Breast epithelium (tissue), 4 donors: ENCODE results near the gene TTC39A. TPM values are rescaled to one million over a fixed set of nuclear protein-coding genes. Genes with fewer than 3 reads are reported as not detected.

Source experiments
- DNase-seq, 2 donors: peaks; one replicate each; pipeline ENCODE4 v3.0.0-alpha.2; 2019; ENCODE audit warnings: low spot score in 2 of 2
- H3K27ac ChIP-seq, 2 donors: fragments of 200-600 bp; sonication (generic) in 1 of 2; one replicate each; pipeline ENCODE4 v1.5.1; 2016 to 2019; ENCODE audit warnings: mild to moderate bottlenecking in 1 of 2
- H3K27me3 ChIP-seq, 2 donors: fragments of 200-600 bp; sonication (generic) in 1 of 2; one replicate each; pipeline versions ENCODE4 v1.5.1 to v1.6.0; 2017 to 2019; ENCODE audit warnings: control low read depth in 1 of 2, mild to moderate bottlenecking in 1 of 2
- H3K36me3 ChIP-seq: fragments of 200-600 bp; one replicate; pipeline ENCODE4 v1.5.1; 2019
- H3K4me1 ChIP-seq, 2 donors: fragments of 200-600 bp; sonication (generic); one replicate each; pipeline ENCODE4 v1.5.1; 2016 to 2019; ENCODE audit warnings: control low read depth in 1 of 2
- H3K4me3 ChIP-seq, 3 donors: fragments of 200-600 bp; sonication (generic); 1 replicate in 2 of 3; 2 replicates in 1 of 3; pipeline ENCODE4 v1.5.1; 2016 to 2019; ENCODE audit warnings: mild to moderate bottlenecking in 3 of 3, moderate library complexity in 2 of 3
- H3K9me3 ChIP-seq, 2 donors: fragments of 200-600 bp; sonication (generic) in 1 of 2; one replicate each; pipeline ENCODE4 v1.5.1; 2016 to 2019; ENCODE audit warnings: control low read depth in 1 of 2
- POLR2A ChIP-seq: fragments of 450-650 bp; IDR thresholded peaks from one replicate; pipeline ENCODE4 v1.6.1; 2016; ENCODE audit warnings: antibody characterized with exemption, mild to moderate bottlenecking, moderate library complexity
- POLR2AphosphoS5 ChIP-seq, 3 donors: sonication (generic); formaldehyde crosslinking; IDR thresholded peaks; one replicate each; pipeline ENCODE4 v1.6.1; 2017; ENCODE audit warnings: antibody characterized with exemption in 3 of 3
- intact Hi-C: fragments of 100-400 bp; cut with DNase I; formaldehyde crosslinking; loops from one replicate; pipeline ENCODE4 v1.15.1; 2023; ENCODE audit warnings: low total_unique reads
- total RNA-seq, 3 donors: library from RNA; depleted of rRNA; stranded (reverse); fragments of >200 nt; gene quantifications; one replicate each; pipeline ENCODE4 v1.1.0, GENCODE V29; 2016
- TF ChIP-seq, protein P1 (sequence below), 3 donors: fragments of 450-650 bp; IDR thresholded peaks; one replicate each; pipeline ENCODE4 v1.5.1; 2016 to 2017; ENCODE audit warnings: antibody characterized with exemption in 3 of 3, mild to moderate bottlenecking in 3 of 3, moderate library complexity in 3 of 3

The TTC39A gene
- total RNA-seq, 3 donors from 2014 or later: 0.96 to 111 (median 72.1) TPM

DNA sequence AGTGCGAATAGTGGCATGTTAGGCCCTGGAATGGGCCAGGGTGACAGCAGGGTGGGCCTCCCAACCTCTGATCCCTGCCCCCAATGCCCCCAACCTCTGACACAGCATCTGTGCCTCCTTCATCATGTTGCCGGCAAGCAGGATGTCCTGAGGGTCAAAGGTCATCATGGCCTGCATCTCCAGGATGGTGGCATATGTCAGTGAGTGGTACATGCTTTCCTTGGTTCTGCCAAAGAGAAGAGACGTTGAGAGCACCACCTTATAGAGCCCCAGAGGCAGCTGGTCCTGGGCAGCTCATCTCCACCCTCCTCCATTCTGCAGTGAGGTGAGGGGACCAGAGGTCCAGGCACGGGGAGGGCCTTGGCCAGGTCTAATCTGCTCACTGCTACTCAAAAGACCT, 17.6 kb downstream of the TTC39A start:
- no peaks in the 10 kb centered on the region for H3K9me3 ChIP-seq
- H3K27me3 ChIP-seq: no peaks in the 10 kb centered on the region
- no peak for DNase-seq

DNA sequence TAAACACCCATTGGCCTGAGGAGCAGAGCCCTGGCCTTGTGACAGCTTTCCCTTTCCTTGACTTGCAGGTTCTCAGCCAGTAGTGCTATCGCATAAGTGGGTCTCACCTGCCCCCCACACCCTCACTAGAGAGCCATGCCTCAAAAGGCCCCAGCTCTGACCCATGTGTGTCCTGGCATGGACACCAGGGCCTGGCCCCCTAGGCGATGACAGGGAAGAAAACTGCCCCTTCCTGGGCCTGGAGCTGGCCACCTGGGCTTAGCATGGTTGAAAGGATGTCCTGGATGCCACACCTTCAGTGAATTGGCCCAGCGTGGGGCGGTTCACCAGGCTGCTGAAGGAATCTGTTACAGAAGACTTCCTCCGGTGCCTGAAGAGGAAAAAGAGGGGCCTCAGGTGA, 18.5 kb downstream of the TTC39A start:
- H3K27ac ChIP-seq: no peak overlapping the region
- H3K9me3 ChIP-seq: no peaks in the 10 kb centered on the region
- intact Hi-C loops: no loop called here
- H3K4me1 ChIP-seq: peaks cover 0 to 6% of the 10 kb centered on the region in 2 donors
- no peak for DNase-seq
- H3K36me3 ChIP-seq: no peaks in the 10 kb centered on the region
- no peak for TF ChIP-seq POLR2A
- TF ChIP-seq POLR2AphosphoS5 (IDR thresholded peaks at IDR 0.05): no peak
- TF ChIP-seq, protein P1, sequence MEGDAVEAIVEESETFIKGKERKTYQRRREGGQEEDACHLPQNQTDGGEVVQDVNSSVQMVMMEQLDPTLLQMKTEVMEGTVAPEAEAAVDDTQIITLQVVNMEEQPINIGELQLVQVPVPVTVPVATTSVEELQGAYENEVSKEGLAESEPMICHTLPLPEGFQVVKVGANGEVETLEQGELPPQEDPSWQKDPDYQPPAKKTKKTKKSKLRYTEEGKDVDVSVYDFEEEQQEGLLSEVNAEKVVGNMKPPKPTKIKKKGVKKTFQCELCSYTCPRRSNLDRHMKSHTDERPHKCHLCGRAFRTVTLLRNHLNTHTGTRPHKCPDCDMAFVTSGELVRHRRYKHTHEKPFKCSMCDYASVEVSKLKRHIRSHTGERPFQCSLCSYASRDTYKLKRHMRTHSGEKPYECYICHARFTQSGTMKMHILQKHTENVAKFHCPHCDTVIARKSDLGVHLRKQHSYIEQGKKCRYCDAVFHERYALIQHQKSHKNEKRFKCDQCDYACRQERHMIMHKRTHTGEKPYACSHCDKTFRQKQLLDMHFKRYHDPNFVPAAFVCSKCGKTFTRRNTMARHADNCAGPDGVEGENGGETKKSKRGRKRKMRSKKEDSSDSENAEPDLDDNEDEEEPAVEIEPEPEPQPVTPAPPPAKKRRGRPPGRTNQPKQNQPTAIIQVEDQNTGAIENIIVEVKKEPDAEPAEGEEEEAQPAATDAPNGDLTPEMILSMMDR (IDR thresholded peaks at IDR 0.05): no peak
- H3K4me3 ChIP-seq: no peak overlapping the region
- no peaks in the 10 kb centered on the region for H3K27me3 ChIP-seq

More for the DNA sequence above, 17.6 kb downstream of the TTC39A start:
- no peaks in the 10 kb centered on the region for H3K36me3 ChIP-seq
- H3K27ac ChIP-seq: peak overlapping the region in 1 of 2 donors; percentile 82
- TF ChIP-seq, protein P1 (IDR thresholded peaks at IDR 0.05): no peak
- no peak for TF ChIP-seq POLR2AphosphoS5 (IDR thresholded peaks at IDR 0.05)
- no peak for TF ChIP-seq POLR2A
- intact Hi-C loops: no loop called here
- H3K4me3 ChIP-seq: no peak overlapping the region
- H3K4me1 ChIP-seq: peaks cover 0 to 6% of the 10 kb centered on the region in 2 donors

DNA sequence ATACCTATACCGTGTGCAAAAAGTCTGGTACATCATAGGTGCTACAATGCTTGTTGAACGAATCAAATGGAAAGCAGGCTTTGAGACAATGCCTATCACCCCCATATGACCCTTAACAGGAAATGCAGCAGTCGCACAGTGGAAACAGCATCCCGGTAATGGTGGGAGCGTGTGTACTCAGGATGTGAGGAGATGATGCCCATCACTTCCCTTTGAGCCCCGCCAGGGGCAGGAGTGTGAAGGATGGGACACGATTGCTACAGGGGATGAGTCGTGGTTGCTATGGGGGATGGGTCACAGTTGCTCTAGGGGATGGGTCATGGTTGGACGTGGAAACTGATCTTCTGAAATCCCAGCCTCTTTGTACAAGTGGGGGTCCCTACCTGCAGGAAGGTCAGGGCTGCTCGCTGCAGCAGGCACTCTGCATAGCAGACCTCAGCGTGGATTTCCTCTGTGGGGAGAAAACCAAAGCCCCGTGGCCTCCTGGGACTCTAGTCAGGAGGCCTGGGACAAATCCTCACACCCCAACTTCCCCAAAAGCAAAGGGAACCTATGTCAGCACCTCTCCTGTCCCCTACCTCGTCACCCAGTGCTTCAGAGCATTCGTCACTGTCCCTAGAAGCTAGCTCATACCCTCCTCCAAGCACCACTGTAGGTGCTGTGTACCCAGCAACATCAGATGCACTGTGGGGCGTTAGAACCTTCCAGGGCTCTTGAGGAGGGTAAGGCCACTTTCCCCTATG, 19.3 kb downstream of the TTC39A start:
- Histone ChIP-seq H3K4me3 (no peak overlapping the region), H3K27ac (no peak overlapping the region), H3K9me3 (no peaks in the 10 kb centered on the region), H3K4me1 (peaks cover 0 to 6% of the 10 kb centered on the region in 2 donors), H3K27me3 (no peaks in the 10 kb centered on the region), H3K36me3 (no peaks in the 10 kb centered on the region)
- TF ChIP-seq, protein P1 (IDR thresholded peaks at IDR 0.05): no peak
- no peak for TF ChIP-seq POLR2A
- TF ChIP-seq POLR2AphosphoS5 (IDR thresholded peaks at IDR 0.05): no peak
- intact Hi-C loops: no loop called here
- no peak for DNase-seq

DNA sequence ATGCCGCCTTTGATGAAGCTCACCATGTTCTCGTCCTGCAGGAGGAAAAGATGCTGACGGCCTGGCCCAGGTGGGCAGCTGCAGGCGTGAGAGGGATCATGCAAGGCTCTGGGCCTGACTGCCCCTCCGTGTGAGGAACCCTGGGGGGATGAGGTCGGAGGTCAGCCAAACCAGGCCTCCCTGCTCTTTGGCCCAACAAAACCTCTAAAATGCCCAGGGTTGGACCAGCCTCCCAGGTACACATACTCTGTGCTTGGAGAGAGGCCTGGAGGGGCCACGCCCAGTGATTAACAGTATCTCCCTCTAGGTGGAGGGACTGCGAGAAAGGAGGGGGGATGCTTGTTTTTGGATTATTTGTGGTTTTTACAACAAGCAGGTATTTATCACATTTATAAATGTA, 21.1 kb downstream of the TTC39A start:
- TF ChIP-seq, protein P1 (IDR thresholded peaks at IDR 0.05): no peak
- TF ChIP-seq POLR2AphosphoS5 (IDR thresholded peaks at IDR 0.05) (no peak), POLR2A (no peak)
- H3K36me3 ChIP-seq: no peaks in the 10 kb centered on the region
- H3K27me3 ChIP-seq: no peaks in the 10 kb centered on the region
- H3K9me3 ChIP-seq: no peaks in the 10 kb centered on the region
- H3K4me3 ChIP-seq: no peak overlapping the region
- intact Hi-C loops: no loop called here
- H3K4me1 ChIP-seq: peaks cover 0 to 4% of the 10 kb centered on the region in 2 donors
- no peak for DNase-seq
- no peak overlapping the region for H3K27ac ChIP-seq

DNA sequence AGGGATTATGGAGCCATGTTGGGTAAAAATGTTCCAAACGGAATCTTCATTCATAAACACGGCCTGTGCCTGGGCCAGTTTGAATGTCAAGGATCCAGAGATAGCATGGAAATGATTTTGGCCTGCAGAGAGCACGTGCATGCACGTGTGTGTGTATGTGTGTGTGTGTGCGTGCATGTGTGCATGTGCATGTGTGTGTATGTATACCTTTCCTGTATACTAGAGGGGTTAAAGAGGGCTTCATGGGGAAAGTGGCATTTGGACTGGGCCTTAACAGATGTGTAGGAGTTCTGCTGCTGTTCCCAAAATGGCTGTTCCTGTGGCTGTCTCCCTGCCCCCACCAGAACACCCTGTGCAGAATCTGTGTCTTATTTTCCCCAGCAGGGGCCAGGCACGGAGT, 21.7 kb downstream of the TTC39A start:
- DNase-seq: no peak
- Histone ChIP-seq H3K36me3 (no peaks in the 10 kb centered on the region), H3K27me3 (no peaks in the 10 kb centered on the region), H3K27ac (no peak overlapping the region), H3K4me1 (no peaks in the 10 kb centered on the region), H3K9me3 (no peaks in the 10 kb centered on the region), H3K4me3 (no peak overlapping the region)
- intact Hi-C loops: no loop called here
- no peak for TF ChIP-seq POLR2A
- TF ChIP-seq, protein P1 (IDR thresholded peaks at IDR 0.05): no peak
- no peak for TF ChIP-seq POLR2AphosphoS5 (IDR thresholded peaks at IDR 0.05)
